ENCODE results near the gene FAM8A1. TPM values are rescaled to one million over a fixed set of nuclear protein-coding genes. Genes with fewer than 3 reads are reported as not detected.
A peak's percentile ranks its signal among the peaks of the same experiment; 100 is the strongest.

Gene FAM8A1
- total and polyA plus RNA-seq, 4 donors: 12.1 to 38.4 (median 18.0) TPM

DNA sequence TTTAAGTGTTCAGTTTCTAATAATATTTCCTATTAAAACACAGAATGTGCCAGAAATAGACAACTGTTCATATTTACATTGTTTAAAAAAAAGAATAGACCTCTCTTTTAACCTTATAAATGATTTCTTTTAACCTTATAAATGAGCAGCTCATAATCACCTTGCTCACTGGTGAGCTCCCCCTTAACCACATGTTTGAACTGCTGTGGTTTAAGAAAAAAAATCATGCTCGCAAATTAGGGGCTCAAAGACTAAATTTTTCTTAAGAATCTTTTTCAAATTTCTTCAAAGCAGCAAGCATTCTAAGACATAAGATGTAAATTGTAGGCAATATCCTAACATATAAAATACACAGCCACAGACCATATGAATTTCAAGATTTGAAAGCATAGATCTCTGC, 32.8 kb downstream of the FAM8A1 start:
- TF ChIP-seq, protein P1, sequence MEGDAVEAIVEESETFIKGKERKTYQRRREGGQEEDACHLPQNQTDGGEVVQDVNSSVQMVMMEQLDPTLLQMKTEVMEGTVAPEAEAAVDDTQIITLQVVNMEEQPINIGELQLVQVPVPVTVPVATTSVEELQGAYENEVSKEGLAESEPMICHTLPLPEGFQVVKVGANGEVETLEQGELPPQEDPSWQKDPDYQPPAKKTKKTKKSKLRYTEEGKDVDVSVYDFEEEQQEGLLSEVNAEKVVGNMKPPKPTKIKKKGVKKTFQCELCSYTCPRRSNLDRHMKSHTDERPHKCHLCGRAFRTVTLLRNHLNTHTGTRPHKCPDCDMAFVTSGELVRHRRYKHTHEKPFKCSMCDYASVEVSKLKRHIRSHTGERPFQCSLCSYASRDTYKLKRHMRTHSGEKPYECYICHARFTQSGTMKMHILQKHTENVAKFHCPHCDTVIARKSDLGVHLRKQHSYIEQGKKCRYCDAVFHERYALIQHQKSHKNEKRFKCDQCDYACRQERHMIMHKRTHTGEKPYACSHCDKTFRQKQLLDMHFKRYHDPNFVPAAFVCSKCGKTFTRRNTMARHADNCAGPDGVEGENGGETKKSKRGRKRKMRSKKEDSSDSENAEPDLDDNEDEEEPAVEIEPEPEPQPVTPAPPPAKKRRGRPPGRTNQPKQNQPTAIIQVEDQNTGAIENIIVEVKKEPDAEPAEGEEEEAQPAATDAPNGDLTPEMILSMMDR (IDR thresholded peaks at IDR 0.05; ENCODE audit: control extremely low read depth, extremely low read depth): no peak
- no peak for ATAC-seq (ENCODE audit: insufficient read depth, low FRiP score)
- peaks cover 10 to 31% (median 18%) of the 10 kb centered on the region in 4 donors for H3K36me3 ChIP-seq (ENCODE audit: control insufficient read depth in 4 of 4, insufficient read depth in 4 of 4, low read length in 4 of 4)

DNA sequence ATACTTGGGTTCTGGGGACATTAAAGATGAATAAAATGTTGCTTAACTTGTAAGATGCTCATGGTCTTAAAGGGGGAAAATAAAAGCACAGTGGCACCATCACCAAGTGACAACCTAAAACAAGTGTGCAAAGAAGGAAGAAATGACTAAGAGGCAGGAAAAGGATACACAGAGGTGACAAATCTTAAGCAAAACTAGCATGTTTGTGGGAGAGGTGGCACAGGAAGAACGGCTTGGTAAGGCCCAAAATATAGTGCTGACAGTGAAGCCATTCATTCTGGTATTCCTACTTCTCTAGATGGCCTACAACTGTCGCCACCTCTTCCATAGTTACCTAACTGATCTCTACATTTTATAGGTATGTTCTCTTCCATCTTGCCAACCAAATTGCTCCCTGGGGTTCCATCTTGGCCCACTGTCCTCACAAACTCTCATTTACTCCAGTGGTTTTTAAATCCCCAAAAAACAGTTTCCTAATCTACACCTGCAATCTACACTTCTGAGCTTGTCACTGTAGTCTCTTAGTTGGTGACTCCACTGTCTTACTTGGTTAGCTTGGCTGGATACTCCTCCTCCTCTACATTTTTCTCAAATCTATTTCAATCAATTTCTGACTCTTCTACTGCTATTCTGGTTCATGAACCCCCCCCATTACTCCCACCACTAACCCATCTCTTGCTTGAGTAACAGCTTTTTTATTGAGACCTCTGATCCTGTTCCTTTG, 33.5 kb downstream of the FAM8A1 start:
- H3K27ac ChIP-seq (ENCODE audit: low read depth in 1 of 2, low read length in 1 of 2): no peak overlapping the region
- no peak overlapping the region for H3K9ac ChIP-seq (ENCODE audit: insufficient read depth in 1 of 2, low read length in 2 of 2)
- peaks cover 9 to 28% (median 17%) of the 10 kb centered on the region in 4 donors for H3K36me3 ChIP-seq (ENCODE audit: control insufficient read depth in 4 of 4, insufficient read depth in 4 of 4, low read length in 4 of 4)
- no peaks in the 10 kb centered on the region for H3K27me3 ChIP-seq (ENCODE audit: control insufficient read depth in 3 of 3, insufficient read depth in 3 of 3, low read length in 2 of 3)
- TF ChIP-seq, protein P1 (IDR thresholded peaks at IDR 0.05; ENCODE audit: control extremely low read depth, extremely low read depth): no peak
- H3K4me3 ChIP-seq: no peak overlapping the region
- no peak for DNase-seq
- no peaks in the 10 kb centered on the region for H3K9me3 ChIP-seq (ENCODE audit: control insufficient read depth in 4 of 4, insufficient read depth in 3 of 4, low read length in 3 of 4)
- no peak for ATAC-seq (ENCODE audit: insufficient read depth, low FRiP score)
- peaks cover 0 to 19% (median 0%) of the 10 kb centered on the region in 5 donors for H3K4me1 ChIP-seq (ENCODE audit: control insufficient read depth in 5 of 5, insufficient read depth in 5 of 5, low read length in 5 of 5)
- 71 to 75% methylated on average over 2 of the region's 2 CpGs for WGBS, 2 donors

More for the DNA sequence above, 32.8 kb downstream of the FAM8A1 start:
- 64 to 80% methylated on average over 1 of the region's 1 CpG for WGBS, 2 donors
- no peaks in the 10 kb centered on the region for H3K27me3 ChIP-seq (ENCODE audit: control insufficient read depth in 3 of 3, insufficient read depth in 3 of 3, low read length in 2 of 3)
- peak overlapping the region in 1 of 2 donors; percentile 2 for H3K9ac ChIP-seq (ENCODE audit: insufficient read depth in 1 of 2, low read length in 2 of 2)
- peaks cover 0 to 15% (median 0%) of the 10 kb centered on the region in 5 donors for H3K4me1 ChIP-seq (ENCODE audit: control insufficient read depth in 5 of 5, insufficient read depth in 5 of 5, low read length in 5 of 5)
- DNase-seq: no peak
- H3K9me3 ChIP-seq (ENCODE audit: control insufficient read depth in 4 of 4, insufficient read depth in 3 of 4, low read length in 3 of 4): no peaks in the 10 kb centered on the region
- no peak overlapping the region for H3K27ac ChIP-seq (ENCODE audit: low read depth in 1 of 2, low read length in 1 of 2)
- no peak overlapping the region for H3K4me3 ChIP-seq

DNA sequence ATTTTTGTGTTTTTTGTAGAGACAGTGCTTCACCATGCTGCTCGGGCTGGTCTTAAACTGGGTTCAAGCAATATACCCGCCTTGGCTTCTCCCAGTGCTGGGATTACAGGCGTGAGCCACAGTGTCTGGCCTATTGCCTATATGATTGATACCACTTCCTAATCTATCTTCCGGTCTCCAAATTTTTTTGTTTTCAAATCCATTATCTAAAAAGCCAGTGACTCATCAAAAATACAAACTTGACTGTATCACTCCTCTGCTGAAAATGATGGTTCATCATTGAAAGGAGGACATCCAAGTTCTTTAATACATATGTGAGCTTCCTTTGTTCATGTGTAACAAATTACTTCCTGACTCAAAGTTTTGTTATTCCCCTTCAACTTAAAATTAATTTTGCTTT, 35.5 kb downstream of the FAM8A1 start:
- WGBS, 2 donors: 92 to 95% methylated on average over 4 of the region's 4 CpGs
- no peak for ATAC-seq (ENCODE audit: insufficient read depth, low FRiP score)
- H3K9me3 ChIP-seq (ENCODE audit: control insufficient read depth in 4 of 4, insufficient read depth in 3 of 4, low read length in 3 of 4): no peaks in the 10 kb centered on the region
- TF ChIP-seq, protein P1 (IDR thresholded peaks at IDR 0.05; ENCODE audit: control extremely low read depth, extremely low read depth): no peak
- H3K27me3 ChIP-seq (ENCODE audit: control insufficient read depth in 3 of 3, insufficient read depth in 3 of 3, low read length in 2 of 3): no peaks in the 10 kb centered on the region
- H3K4me3 ChIP-seq: no peak overlapping the region
- no peak for DNase-seq
- no peak overlapping the region for H3K27ac ChIP-seq (ENCODE audit: low read depth in 1 of 2, low read length in 1 of 2)
- no peak overlapping the region for H3K9ac ChIP-seq (ENCODE audit: insufficient read depth in 1 of 2, low read length in 2 of 2)
- H3K4me1 ChIP-seq (ENCODE audit: control insufficient read depth in 5 of 5, insufficient read depth in 5 of 5, low read length in 5 of 5): peaks cover 0 to 16% (median 0%) of the 10 kb centered on the region in 5 donors
- H3K36me3 ChIP-seq (ENCODE audit: control insufficient read depth in 4 of 4, insufficient read depth in 4 of 4, low read length in 4 of 4): peaks cover 6 to 28% (median 17%) of the 10 kb centered on the region in 4 donors
